ENCODE data around the gene PRDM15.

The PRDM15 gene

GRCh38 chr21:41821756-41822431 lies 57.2 kb downstream of the PRDM15 start:
- no peaks in the 10 kb centered on the region for H3K79me1 ChIP-seq (replicated peaks; ENCODE audit: low read length, poor library complexity, severe bottlenecking)
- no peak overlapping the region for H3K4me2 ChIP-seq (ENCODE audit: low read length, poor library complexity, severe bottlenecking)
- H3K4me1 ChIP-seq (ENCODE audit: control insufficient read depth, insufficient read depth, low read depth, low read length), result no peaks in the 10 kb centered on the region
- no peak overlapping the region for H3K18ac ChIP-seq (ENCODE audit: low read depth in 1 of 2, low read length in 2 of 2)
- H3K27me3 ChIP-seq (ENCODE audit: control insufficient read depth in 1 of 2, insufficient read depth in 1 of 2, low read length in 2 of 2), result no peaks in the 10 kb centered on the region
- no peak overlapping the region for H2BK5ac ChIP-seq (ENCODE audit: low read depth, low read length, poor library complexity, severe bottlenecking)
- no peak overlapping the region for H2BK120ac ChIP-seq (ENCODE audit: low read depth, low read length)
- no peaks in the 10 kb centered on the region for H3K9me3 ChIP-seq (ENCODE audit: control insufficient read depth, low read length)
- no peak overlapping the region for H2AK5ac ChIP-seq (ENCODE audit: low read length, severe bottlenecking)
- no peak overlapping the region for H2AFZ ChIP-seq (ENCODE audit: low read depth, low read length)
- H2BK15ac ChIP-seq (ENCODE audit: low read depth, poor library complexity, severe bottlenecking), result no peak overlapping the region
- no peak for DNase-seq
- no peak overlapping the region for H3K9ac ChIP-seq (ENCODE audit: low read length)
- no peak overlapping the region for H2BK12ac ChIP-seq (ENCODE audit: low read length in 2 of 2)
- no peak overlapping the region for H3K27ac ChIP-seq (ENCODE audit: low read length, poor library complexity, severe bottlenecking)
- 92% methylated on average over 32 of the region's 32 CpGs for WGBS
- no peak overlapping the region for H4K8ac ChIP-seq (ENCODE audit: low read length)
- no peak overlapping the region for H3K4ac ChIP-seq (ENCODE audit: low read depth in 1 of 2, low read length in 2 of 2)
- H4K91ac ChIP-seq (ENCODE audit: low read length), result no peak overlapping the region
- no peak overlapping the region for H3K4me3 ChIP-seq (ENCODE audit: insufficient read depth in 1 of 2, low read depth in 1 of 2, low read length in 2 of 2)
- no peak overlapping the region for H3K14ac ChIP-seq (ENCODE audit: low read length in 2 of 2)
- no peak overlapping the region for H3K23ac ChIP-seq (ENCODE audit: low read length in 2 of 2)
- peaks cover 43 to 75% of the 10 kb centered on the region in 2 experiments for H3K36me3 ChIP-seq (ENCODE audit: control insufficient read depth in 1 of 2, insufficient read depth in 2 of 2, low read depth in 1 of 2, low read length in 2 of 2)

- H3K18ac ChIP-seq (ENCODE audit: low read depth in 1 of 2, low read length in 2 of 2), result no peak overlapping the region
- no peak overlapping the region for H3K9ac ChIP-seq (ENCODE audit: low read length)
- 94% methylated on average over 17 of the region's 21 CpGs for WGBS
- no peak overlapping the region for H3K4me2 ChIP-seq (ENCODE audit: low read length, poor library complexity, severe bottlenecking)
- H3K36me3 ChIP-seq (ENCODE audit: control insufficient read depth in 1 of 2, insufficient read depth in 2 of 2, low read depth in 1 of 2, low read length in 2 of 2), result peaks cover 36 to 72% of the 10 kb centered on the region in 2 experiments
- no peaks in the 10 kb centered on the region for H3K9me3 ChIP-seq (ENCODE audit: control insufficient read depth, low read length)
- H3K4ac ChIP-seq (ENCODE audit: low read depth in 1 of 2, low read length in 2 of 2), result no peak overlapping the region
- H3K14ac ChIP-seq (ENCODE audit: low read length in 2 of 2), result no peak overlapping the region
- no peaks in the 10 kb centered on the region for H3K79me1 ChIP-seq (replicated peaks; ENCODE audit: low read length, poor library complexity, severe bottlenecking)
- DNase-seq, result no peak
- H4K8ac ChIP-seq (ENCODE audit: low read length), result no peak overlapping the region
- no peak overlapping the region for H2AK5ac ChIP-seq (ENCODE audit: low read length, severe bottlenecking)
- peak overlapping the region; percentile 16 for H4K91ac ChIP-seq (ENCODE audit: low read length)
- H3K23ac ChIP-seq (ENCODE audit: low read length in 2 of 2), result no peak overlapping the region
- H3K27ac ChIP-seq (ENCODE audit: low read length, poor library complexity, severe bottlenecking), result no peak overlapping the region
- peaks cover 4% of the 10 kb centered on the region for H3K4me1 ChIP-seq (ENCODE audit: control insufficient read depth, insufficient read depth, low read depth, low read length)
- H2BK12ac ChIP-seq (ENCODE audit: low read length in 2 of 2), result no peak overlapping the region
- H2BK120ac ChIP-seq (ENCODE audit: low read depth, low read length), result no peak overlapping the region
- no peak overlapping the region for H2AFZ ChIP-seq (ENCODE audit: low read depth, low read length)
- no peak overlapping the region for H3K4me3 ChIP-seq (ENCODE audit: insufficient read depth in 1 of 2, low read depth in 1 of 2, low read length in 2 of 2)
- no peak overlapping the region for H2BK5ac ChIP-seq (ENCODE audit: low read depth, low read length, poor library complexity, severe bottlenecking)
- no peaks in the 10 kb centered on the region for H3K27me3 ChIP-seq (ENCODE audit: control insufficient read depth in 1 of 2, insufficient read depth in 1 of 2, low read length in 2 of 2)
- no peak overlapping the region for H2BK15ac ChIP-seq (ENCODE audit: low read depth, poor library complexity, severe bottlenecking)
These were observed 57.9 kb downstream of the PRDM15 start for GRCh38 chr21:41821081-41821755.

- peaks cover 5% of the 10 kb centered on the region for H3K4me1 ChIP-seq (ENCODE audit: control insufficient read depth, insufficient read depth, low read depth, low read length)
- no peak overlapping the region for H3K4me2 ChIP-seq (ENCODE audit: low read length, poor library complexity, severe bottlenecking)
- no peak overlapping the region for H3K4ac ChIP-seq (ENCODE audit: low read depth in 1 of 2, low read length in 2 of 2)
- H2BK120ac ChIP-seq (ENCODE audit: low read depth, low read length), result no peak overlapping the region
- H3K23ac ChIP-seq (ENCODE audit: low read length in 2 of 2), result no peak overlapping the region
- H2BK15ac ChIP-seq (ENCODE audit: low read depth, poor library complexity, severe bottlenecking), result no peak overlapping the region
- H4K91ac ChIP-seq (ENCODE audit: low read length), result no peak overlapping the region
- no peak overlapping the region for H4K8ac ChIP-seq (ENCODE audit: low read length)
- H3K36me3 ChIP-seq (ENCODE audit: control insufficient read depth in 1 of 2, insufficient read depth in 2 of 2, low read depth in 1 of 2, low read length in 2 of 2), result peaks cover 30 to 74% of the 10 kb centered on the region in 2 experiments
- 96% methylated on average over 18 of the region's 19 CpGs for WGBS
- no peak overlapping the region for H3K27ac ChIP-seq (ENCODE audit: low read length, poor library complexity, severe bottlenecking)
- no peak overlapping the region for H2AFZ ChIP-seq (ENCODE audit: low read depth, low read length)
- H3K79me1 ChIP-seq (replicated peaks; ENCODE audit: low read length, poor library complexity, severe bottlenecking), result no peaks in the 10 kb centered on the region
- no peaks in the 10 kb centered on the region for H3K27me3 ChIP-seq (ENCODE audit: control insufficient read depth in 1 of 2, insufficient read depth in 1 of 2, low read length in 2 of 2)
- no peaks in the 10 kb centered on the region for H3K9me3 ChIP-seq (ENCODE audit: control insufficient read depth, low read length)
- no peak overlapping the region for H3K14ac ChIP-seq (ENCODE audit: low read length in 2 of 2)
- no peak overlapping the region for H3K4me3 ChIP-seq (ENCODE audit: insufficient read depth in 1 of 2, low read depth in 1 of 2, low read length in 2 of 2)
- no peak overlapping the region for H2AK5ac ChIP-seq (ENCODE audit: low read length, severe bottlenecking)
- H3K9ac ChIP-seq (ENCODE audit: low read length), result no peak overlapping the region
- no peak overlapping the region for H2BK12ac ChIP-seq (ENCODE audit: low read length in 2 of 2)
- no peak for DNase-seq
- no peak overlapping the region for H3K18ac ChIP-seq (ENCODE audit: low read depth in 1 of 2, low read length in 2 of 2)
- no peak overlapping the region for H2BK5ac ChIP-seq (ENCODE audit: low read depth, low read length, poor library complexity, severe bottlenecking)
These were observed 58.6 kb downstream of the PRDM15 start for GRCh38 chr21:41820384-41821080.

- Histone ChIP-seq H2BK12ac (ENCODE audit: low read length in 2 of 2) (no peak overlapping the region), H3K23ac (ENCODE audit: low read length in 2 of 2) (no peak overlapping the region), H3K27ac (ENCODE audit: low read length, poor library complexity, severe bottlenecking) (no peak overlapping the region), H2BK15ac (ENCODE audit: low read depth, poor library complexity, severe bottlenecking) (no peak overlapping the region), H4K91ac (ENCODE audit: low read length) (no peak overlapping the region), H3K14ac (ENCODE audit: low read length in 2 of 2) (no peak overlapping the region), H3K18ac (ENCODE audit: low read depth in 1 of 2, low read length in 2 of 2) (no peak overlapping the region), H3K4me3 (ENCODE audit: insufficient read depth in 1 of 2, low read depth in 1 of 2, low read length in 2 of 2) (no peak overlapping the region), H3K9ac (ENCODE audit: low read length) (no peak overlapping the region), H3K4ac (ENCODE audit: low read depth in 1 of 2, low read length in 2 of 2) (no peak overlapping the region), H2BK5ac (ENCODE audit: low read depth, low read length, poor library complexity, severe bottlenecking) (no peak overlapping the region), H2BK120ac (ENCODE audit: low read depth, low read length) (no peak overlapping the region), H4K8ac (ENCODE audit: low read length) (no peak overlapping the region), H2AFZ (ENCODE audit: low read depth, low read length) (no peak overlapping the region), H3K36me3 (ENCODE audit: control insufficient read depth in 1 of 2, insufficient read depth in 2 of 2, low read depth in 1 of 2, low read length in 2 of 2) (peaks cover 30 to 74% of the 10 kb centered on the region in 2 experiments), H3K4me2 (ENCODE audit: low read length, poor library complexity, severe bottlenecking) (no peak overlapping the region), H3K27me3 (ENCODE audit: control insufficient read depth in 1 of 2, insufficient read depth in 1 of 2, low read length in 2 of 2) (no peaks in the 10 kb centered on the region), H3K4me1 (ENCODE audit: control insufficient read depth, insufficient read depth, low read depth, low read length) (peaks cover 5% of the 10 kb centered on the region), H2AK5ac (ENCODE audit: low read length, severe bottlenecking) (no peak overlapping the region), H3K9me3 (ENCODE audit: control insufficient read depth, low read length) (no peaks in the 10 kb centered on the region), H3K79me1 (replicated peaks; ENCODE audit: low read length, poor library complexity, severe bottlenecking) (no peaks in the 10 kb centered on the region)
- DNase-seq, result no peak
- 98% methylated on average over 19 of the region's 19 CpGs for WGBS
These were observed 59.3 kb downstream of the PRDM15 start for GRCh38 chr21:41819856-41820281.

Measured in mesenchymal stem cell (in vitro differentiated cells and primary cell).